HepG2 (cell line): ENCODE measurements around the gene MIDN. TPM values are rescaled to one million over a fixed set of nuclear protein-coding genes. Genes with fewer than 3 reads are reported as not detected.

Source experiments
- ASH2L ChIP-seq: fragments of 300-600, 200-600 bp; sonication (generic); IDR thresholded peaks from 2 replicates; pipeline ENCODE4 v1.7.0; 2017; ENCODE audit warnings: low read depth, mild to moderate bottlenecking, moderate library complexity, mixed read lengths, low read length; ENCODE audit not compliant: insufficient read length
- CAMTA2 ChIP-seq: sonication (generic); formaldehyde crosslinking; IDR thresholded peaks from 2 replicates; pipeline ENCODE4 v1.4.0; 2020; ENCODE audit warnings: mild to moderate bottlenecking, missing genetic modification reagents, borderline replicate concordance
- FOXP4 ChIP-seq: sonication (generic); formaldehyde crosslinking; IDR thresholded peaks from 2 replicates; pipeline ENCODE4 v1.4.0; 2020; ENCODE audit warnings: missing genetic modification reagents
- HBP1 ChIP-seq: IDR thresholded peaks from 2 replicates; pipeline ENCODE4 v1.6.1; 2016; ENCODE audit warnings: low read depth, control low read depth
- HNRNPH1 ChIP-seq: fragments of 200-400 bp; formaldehyde crosslinking; optimal IDR thresholded peaks from 2 replicates; pipeline ENCODE3; 2017; ENCODE audit warnings: mild to moderate bottlenecking, low read depth, low read length
- HOXA7 ChIP-seq: sonication (generic); formaldehyde crosslinking; IDR thresholded peaks from 2 replicates; pipeline ENCODE4 v1.8.1; 2022; ENCODE audit warnings: mild to moderate bottlenecking, missing genetic modification reagents, moderate library complexity
- MEIS2 ChIP-seq: sonication (generic); formaldehyde crosslinking; IDR thresholded peaks from 2 replicates; pipeline ENCODE4 v1.9.0; 2021; ENCODE audit warnings: mild to moderate bottlenecking, missing genetic modification reagents
- MYPOP ChIP-seq: sonication (generic); formaldehyde crosslinking; IDR thresholded peaks from 2 replicates; pipeline ENCODE4 v1.8.1; 2023; ENCODE audit warnings: mild to moderate bottlenecking, moderate library complexity, missing genetic modification reagents
- NFIB ChIP-seq: sonication (generic); formaldehyde crosslinking; IDR thresholded peaks from 2 replicates; pipeline ENCODE4 v1.9.0; 2021; ENCODE audit warnings: missing genetic modification reagents, mild to moderate bottlenecking, borderline replicate concordance
- NFYB ChIP-seq: sonication (generic); formaldehyde crosslinking; IDR thresholded peaks from 2 replicates; pipeline ENCODE4 v1.4.0; 2020; ENCODE audit warnings: missing genetic modification reagents
- RFXAP ChIP-seq: sonication (generic); formaldehyde crosslinking; IDR thresholded peaks from 2 replicates; pipeline ENCODE4 v1.4.0; 2020; ENCODE audit warnings: missing genetic modification reagents, borderline replicate concordance
- THAP7 ChIP-seq: sonication (generic); formaldehyde crosslinking; IDR thresholded peaks from 2 replicates; pipeline ENCODE4 v1.8.1; 2023; ENCODE audit warnings: mild to moderate bottlenecking, missing genetic modification reagents
- ZFP41 ChIP-seq: sonication (generic); formaldehyde crosslinking; IDR thresholded peaks from 2 replicates; pipeline ENCODE4 v1.4.0; 2020; ENCODE audit warnings: mild to moderate bottlenecking, missing genetic modification reagents, borderline replicate concordance
- ZMAT5 ChIP-seq: sonication (generic); formaldehyde crosslinking; IDR thresholded peaks from 2 replicates; pipeline ENCODE4 v1.5.0; 2020; ENCODE audit warnings: mild to moderate bottlenecking, low read depth, missing genetic modification reagents, borderline replicate concordance
- ZNF282 ChIP-seq: fragments of 450-650 bp; IDR thresholded peaks from 2 replicates; pipeline ENCODE4 v1.6.1; 2018; ENCODE audit not compliant: partially characterized antibody
- ZNF34 ChIP-seq: sonication (generic); formaldehyde crosslinking; IDR thresholded peaks from 2 replicates; pipeline ENCODE4 v1.4.0; 2020; ENCODE audit warnings: mild to moderate bottlenecking, missing genetic modification reagents, borderline replicate concordance
- ZNF501 ChIP-seq: sonication (generic); formaldehyde crosslinking; IDR thresholded peaks from 2 replicates; pipeline ENCODE4 v1.5.1; 2020; ENCODE audit warnings: mild to moderate bottlenecking, moderate library complexity, missing genetic modification reagents
- ZNF605 ChIP-seq: sonication (generic); formaldehyde crosslinking; IDR thresholded peaks from 2 replicates; pipeline ENCODE4 v1.8.0; 2022; ENCODE audit warnings: mild to moderate bottlenecking, missing genetic modification reagents
- ZNF660 ChIP-seq: sonication (generic); formaldehyde crosslinking; IDR thresholded peaks from 2 replicates; pipeline ENCODE4 v1.5.1; 2020; ENCODE audit warnings: mild to moderate bottlenecking, low read depth, missing genetic modification reagents, borderline replicate concordance
- ZNF816 ChIP-seq: sonication (generic); formaldehyde crosslinking; IDR thresholded peaks from 2 replicates; pipeline ENCODE4 v1.8.0; 2022; ENCODE audit warnings: missing genetic modification reagents, mild to moderate bottlenecking, borderline replicate concordance
- polyA plus RNA-seq, 8 experiments: library from polyadenylated mRNA; depleted of rRNA in 3 of 8; stranded (reverse) in 7 of 8; unstranded in 1 of 8; fragments of >200 nt; fragmentation: Illumina TruSeq in 4 of 8; extraction: Trizol in 4 of 8; gene quantifications; 2 replicates each; pipeline versions ENCODE4 v1.2.1 to v1.2.3, GENCODE V29; 2011 to 2016; ENCODE audit warnings: low read depth in 4 of 8, missing spikeins in 1 of 8, mixed read lengths in 1 of 8; ENCODE audit not compliant: insufficient read depth in 1 of 8
- total RNA-seq, 5 experiments: library from RNA; depleted of rRNA; stranded (reverse); fragments of >200 nt; fragmentation: Illumina TruSeq; extraction: Trizol; gene quantifications; 2 replicates each; pipeline ENCODE4 v1.2.3, GENCODE V29; 2016; ENCODE audit warnings: low read depth in 1 of 5
- TF ChIP-seq, protein P1 (sequence below): sonication (generic); formaldehyde crosslinking; IDR thresholded peaks from 2 replicates; pipeline ENCODE4 v1.9.0; 2022; ENCODE audit warnings: missing genetic modification reagents, mild to moderate bottlenecking, borderline replicate concordance

The MIDN gene
- total and polyA plus RNA-seq, 2 of the 13 experiments (the other 11 are each of a cell fraction or from before 2014, with no cell fraction given) = 8.4 to 18.0 TPM

GRCh38 chr19:1220976-1221903, 27.1 kb upstream of the MIDN start (continued):
- TF ChIP-seq NFIB (CRISPR knock-in tag) = no peak
- TF ChIP-seq HBP1 (CRISPR knock-in tag) = no peak
- TF ChIP-seq MYPOP = no peak
- TF ChIP-seq RFXAP (CRISPR knock-in tag) = no peak
- TF ChIP-seq HOXA7 (CRISPR knock-in tag) = no peak
- no peak for TF ChIP-seq NFYB (CRISPR knock-in tag)
- TF ChIP-seq THAP7 = no peak
- no peak for TF ChIP-seq ZMAT5 (CRISPR knock-in tag)
- no peak for TF ChIP-seq CAMTA2 (CRISPR knock-in tag)
- TF ChIP-seq FOXP4 = no peak
- 0 out of 2 replicates have a peak, but pooled peaks have one; percentile 19 for TF ChIP-seq ZNF501 (CRISPR knock-in tag)
- TF ChIP-seq ZNF660 = no peak
- TF ChIP-seq ZNF34 = no peak
- TF ChIP-seq, protein P1, sequence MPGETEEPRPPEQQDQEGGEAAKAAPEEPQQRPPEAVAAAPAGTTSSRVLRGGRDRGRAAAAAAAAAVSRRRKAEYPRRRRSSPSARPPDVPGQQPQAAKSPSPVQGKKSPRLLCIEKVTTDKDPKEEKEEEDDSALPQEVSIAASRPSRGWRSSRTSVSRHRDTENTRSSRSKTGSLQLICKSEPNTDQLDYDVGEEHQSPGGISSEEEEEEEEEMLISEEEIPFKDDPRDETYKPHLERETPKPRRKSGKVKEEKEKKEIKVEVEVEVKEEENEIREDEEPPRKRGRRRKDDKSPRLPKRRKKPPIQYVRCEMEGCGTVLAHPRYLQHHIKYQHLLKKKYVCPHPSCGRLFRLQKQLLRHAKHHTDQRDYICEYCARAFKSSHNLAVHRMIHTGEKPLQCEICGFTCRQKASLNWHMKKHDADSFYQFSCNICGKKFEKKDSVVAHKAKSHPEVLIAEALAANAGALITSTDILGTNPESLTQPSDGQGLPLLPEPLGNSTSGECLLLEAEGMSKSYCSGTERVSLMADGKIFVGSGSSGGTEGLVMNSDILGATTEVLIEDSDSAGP (CRISPR knock-in tag) = peak; percentile 29; the same call in 1 of the 2 replicates
- TF ChIP-seq ZFP41 (CRISPR knock-in tag) = no peak
- TF ChIP-seq MEIS2 (CRISPR knock-in tag) = 0 out of 2 replicates have a peak, but pooled peaks have one; percentile 37
- no peak for TF ChIP-seq ZNF605 (CRISPR knock-in tag)
- no peak for TF ChIP-seq ZNF816 (CRISPR knock-in tag)
- no peak for TF ChIP-seq ASH2L
- TF ChIP-seq ZNF282 = no peak
- no peak for TF ChIP-seq HNRNPH1
